Measurements from ENCODE around the gene NKX1-2. TPM values are rescaled to one million over a fixed set of nuclear protein-coding genes. Genes with fewer than 3 reads are reported as not detected.

Gene NKX1-2
- total and polyA plus RNA-seq, 2 experiments from 2014 or later, result 9.8 to 39.4 TPM

DNA sequence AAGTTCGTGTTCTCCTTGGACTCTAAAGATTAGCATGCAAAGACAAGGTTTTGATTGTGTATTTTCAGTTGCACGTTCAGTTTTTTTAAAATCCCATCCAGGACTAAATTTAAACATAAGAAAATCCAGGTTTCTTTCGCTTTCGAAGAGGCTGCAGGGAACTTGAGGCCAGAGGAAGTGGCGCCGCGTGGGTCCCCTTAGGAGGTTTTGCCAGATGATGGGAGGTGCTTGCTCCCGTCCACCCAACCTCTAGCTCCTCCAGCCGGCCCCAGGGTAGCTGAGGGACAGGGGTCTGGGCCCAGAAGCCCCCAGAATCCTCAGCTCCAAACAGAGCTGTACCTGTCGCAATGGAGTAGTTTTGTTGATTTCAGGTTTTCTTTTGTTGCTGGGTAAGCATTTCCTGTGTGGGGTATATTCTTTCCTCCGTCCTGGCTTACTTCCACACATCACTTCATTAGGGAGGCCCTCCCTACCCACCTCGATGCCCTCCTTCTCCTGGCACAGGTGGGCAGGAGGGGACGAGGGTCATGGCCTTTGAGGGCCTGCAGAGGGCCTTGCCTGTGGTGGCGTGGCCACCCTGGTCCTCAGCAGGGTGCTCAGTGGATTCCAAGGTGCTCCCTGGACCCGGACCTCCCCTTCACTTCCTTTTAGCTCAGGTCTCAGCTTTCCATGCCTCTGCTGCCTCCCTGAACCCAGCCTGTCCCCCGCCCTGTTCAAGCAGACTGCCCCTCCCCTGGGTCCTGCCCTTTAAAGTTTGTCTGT lies 44.4 kb upstream of the NKX1-2 start (continued):
- TF ChIP-seq EZH2 (IDR thresholded peaks at IDR 0.05; ENCODE audit: low read depth, unreplicated experiment), result no peak
- TF ChIP-seq STAT1 (IDR thresholded peaks at IDR 0.05; ENCODE audit: unreplicated experiment), result no peak
- TF ChIP-seq, protein P1, sequence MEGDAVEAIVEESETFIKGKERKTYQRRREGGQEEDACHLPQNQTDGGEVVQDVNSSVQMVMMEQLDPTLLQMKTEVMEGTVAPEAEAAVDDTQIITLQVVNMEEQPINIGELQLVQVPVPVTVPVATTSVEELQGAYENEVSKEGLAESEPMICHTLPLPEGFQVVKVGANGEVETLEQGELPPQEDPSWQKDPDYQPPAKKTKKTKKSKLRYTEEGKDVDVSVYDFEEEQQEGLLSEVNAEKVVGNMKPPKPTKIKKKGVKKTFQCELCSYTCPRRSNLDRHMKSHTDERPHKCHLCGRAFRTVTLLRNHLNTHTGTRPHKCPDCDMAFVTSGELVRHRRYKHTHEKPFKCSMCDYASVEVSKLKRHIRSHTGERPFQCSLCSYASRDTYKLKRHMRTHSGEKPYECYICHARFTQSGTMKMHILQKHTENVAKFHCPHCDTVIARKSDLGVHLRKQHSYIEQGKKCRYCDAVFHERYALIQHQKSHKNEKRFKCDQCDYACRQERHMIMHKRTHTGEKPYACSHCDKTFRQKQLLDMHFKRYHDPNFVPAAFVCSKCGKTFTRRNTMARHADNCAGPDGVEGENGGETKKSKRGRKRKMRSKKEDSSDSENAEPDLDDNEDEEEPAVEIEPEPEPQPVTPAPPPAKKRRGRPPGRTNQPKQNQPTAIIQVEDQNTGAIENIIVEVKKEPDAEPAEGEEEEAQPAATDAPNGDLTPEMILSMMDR (conservative IDR thresholded peaks at IDR 0.05; ENCODE audit: low read depth in 2 of 2), result no peak

DNA sequence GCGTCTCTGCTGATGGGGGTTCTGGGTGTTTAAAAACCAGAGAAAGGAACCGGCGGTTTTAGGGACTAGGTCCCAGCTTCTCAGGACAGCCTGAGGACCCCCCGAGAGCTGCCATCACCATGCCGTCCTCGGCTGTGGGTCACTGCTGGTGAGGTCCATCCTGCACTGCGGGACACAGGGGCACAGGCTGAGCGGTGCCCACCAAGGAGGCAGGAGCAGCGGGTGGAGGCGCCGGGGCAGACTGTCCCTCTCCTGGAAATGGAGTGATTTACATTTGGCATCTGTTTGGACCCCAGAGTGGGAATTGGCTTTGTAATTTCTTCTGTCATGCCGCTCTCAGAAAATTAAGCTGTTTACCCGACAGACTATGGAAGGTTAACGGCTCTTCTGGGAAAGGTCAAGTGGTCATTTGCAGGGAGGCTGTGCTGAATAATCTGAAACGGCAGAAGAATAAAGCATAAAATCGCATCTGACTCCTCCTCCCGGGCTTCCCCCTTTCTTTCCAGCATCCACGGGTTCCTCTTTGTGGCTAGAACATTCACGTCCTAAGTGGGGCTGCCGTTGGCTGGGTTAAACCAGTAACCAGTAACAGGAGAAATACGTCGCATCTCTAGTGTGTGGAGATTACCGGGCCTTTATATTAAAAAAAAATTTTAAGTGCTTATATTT lies 43.5 kb upstream of the NKX1-2 start:
- no peaks in the 10 kb centered on the region; the same call in 1 of the 2 replicates for H4K20me1 ChIP-seq (replicated peaks; ENCODE audit: insufficient read depth)
- H3K4me2 ChIP-seq, result no peak overlapping the region
- H3K9me2 ChIP-seq (ENCODE audit: insufficient read depth), result no peaks in the 10 kb centered on the region
- H3K27ac Mint-ChIP-seq, result peak overlapping the region; percentile 54; the same call in 1 of the 2 replicates
- H3K36me3 ChIP-seq (ENCODE audit: insufficient read depth), result no peaks in the 10 kb centered on the region; the same call in 1 of the 2 replicates
- H3K4me1 ChIP-seq (ENCODE audit: insufficient read depth), result peaks cover 20% of the 10 kb centered on the region
- H3K4me1 Mint-ChIP-seq, result peaks cover 36% of the 10 kb centered on the region
- 0 out of 2 replicates have a peak, but pooled peaks cover 5% of the 10 kb centered on the region for H3F3A ChIP-seq (replicated peaks; ENCODE audit: low read depth)
- TF ChIP-seq, protein P1 (conservative IDR thresholded peaks at IDR 0.05; ENCODE audit: low read depth in 2 of 2), result no peak
- no peak for TF ChIP-seq ZNF114 (CRISPR knock-in tag; IDR thresholded peaks at IDR 0.05)
- no peak for TF ChIP-seq ZNF331 (CRISPR knock-in tag; IDR thresholded peaks at IDR 0.05; ENCODE audit: low read depth)
- TF ChIP-seq, protein P2, sequence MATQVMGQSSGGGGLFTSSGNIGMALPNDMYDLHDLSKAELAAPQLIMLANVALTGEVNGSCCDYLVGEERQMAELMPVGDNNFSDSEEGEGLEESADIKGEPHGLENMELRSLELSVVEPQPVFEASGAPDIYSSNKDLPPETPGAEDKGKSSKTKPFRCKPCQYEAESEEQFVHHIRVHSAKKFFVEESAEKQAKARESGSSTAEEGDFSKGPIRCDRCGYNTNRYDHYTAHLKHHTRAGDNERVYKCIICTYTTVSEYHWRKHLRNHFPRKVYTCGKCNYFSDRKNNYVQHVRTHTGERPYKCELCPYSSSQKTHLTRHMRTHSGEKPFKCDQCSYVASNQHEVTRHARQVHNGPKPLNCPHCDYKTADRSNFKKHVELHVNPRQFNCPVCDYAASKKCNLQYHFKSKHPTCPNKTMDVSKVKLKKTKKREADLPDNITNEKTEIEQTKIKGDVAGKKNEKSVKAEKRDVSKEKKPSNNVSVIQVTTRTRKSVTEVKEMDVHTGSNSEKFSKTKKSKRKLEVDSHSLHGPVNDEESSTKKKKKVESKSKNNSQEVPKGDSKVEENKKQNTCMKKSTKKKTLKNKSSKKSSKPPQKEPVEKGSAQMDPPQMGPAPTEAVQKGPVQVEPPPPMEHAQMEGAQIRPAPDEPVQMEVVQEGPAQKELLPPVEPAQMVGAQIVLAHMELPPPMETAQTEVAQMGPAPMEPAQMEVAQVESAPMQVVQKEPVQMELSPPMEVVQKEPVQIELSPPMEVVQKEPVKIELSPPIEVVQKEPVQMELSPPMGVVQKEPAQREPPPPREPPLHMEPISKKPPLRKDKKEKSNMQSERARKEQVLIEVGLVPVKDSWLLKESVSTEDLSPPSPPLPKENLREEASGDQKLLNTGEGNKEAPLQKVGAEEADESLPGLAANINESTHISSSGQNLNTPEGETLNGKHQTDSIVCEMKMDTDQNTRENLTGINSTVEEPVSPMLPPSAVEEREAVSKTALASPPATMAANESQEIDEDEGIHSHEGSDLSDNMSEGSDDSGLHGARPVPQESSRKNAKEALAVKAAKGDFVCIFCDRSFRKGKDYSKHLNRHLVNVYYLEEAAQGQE (IDR thresholded peaks at IDR 0.05; ENCODE audit: unreplicated experiment), result no peak
- TF ChIP-seq NANOG (IDR thresholded peaks at IDR 0.05; ENCODE audit: borderline replicate concordance), result peak; percentile 28; the same call in 1 of the 2 replicates
- TF ChIP-seq EZH2phosphoT487 (IDR thresholded peaks at IDR 0.05; ENCODE audit: unreplicated experiment), result no peak
- TF ChIP-seq POLR2AphosphoS5 (IDR thresholded peaks at IDR 0.05; ENCODE audit: low read depth), result no peak
- H3K36me3 Mint-ChIP-seq (ENCODE audit: low read depth), result peaks cover 38% of the 10 kb centered on the region
- ATAC-seq, result no peak
- H3K27me3 Mint-ChIP-seq (ENCODE audit: insufficient read depth, low read depth, poor library complexity), result peaks cover 8% of the 10 kb centered on the region
- no peaks in the 10 kb centered on the region for H3K27me3 ChIP-seq (ENCODE audit: insufficient read depth)
- H3K4me3 ChIP-seq, result no peak overlapping the region
- H3K79me2 ChIP-seq (replicated peaks; ENCODE audit: insufficient read depth), result no peaks in the 10 kb centered on the region
- no peaks in the 10 kb centered on the region for H3K9me3 Mint-ChIP-seq
- no peak overlapping the region for H2AFZ ChIP-seq
- DNase-seq (ENCODE audit: low spot score), result no peak
- peak overlapping the region; percentile 48; the same call in 1 of the 2 replicates for H3K27ac ChIP-seq (ENCODE audit: low read depth)
- H3K4me3 Mint-ChIP-seq, result no peak overlapping the region

Measured in GM23338 (cell line).